ENCODE data around the gene LRRC46. TPM values are rescaled to one million over a fixed set of nuclear protein-coding genes. Genes with fewer than 3 reads are reported as not detected.

LRRC46 gene
- total and polyA plus RNA-seq, 9 of the 15 experiments (the other 6 are each of a cell fraction or from before 2014, with no cell fraction given), result 0.39 to 1.4 (median 0.53) TPM; not detected in 1

DNA sequence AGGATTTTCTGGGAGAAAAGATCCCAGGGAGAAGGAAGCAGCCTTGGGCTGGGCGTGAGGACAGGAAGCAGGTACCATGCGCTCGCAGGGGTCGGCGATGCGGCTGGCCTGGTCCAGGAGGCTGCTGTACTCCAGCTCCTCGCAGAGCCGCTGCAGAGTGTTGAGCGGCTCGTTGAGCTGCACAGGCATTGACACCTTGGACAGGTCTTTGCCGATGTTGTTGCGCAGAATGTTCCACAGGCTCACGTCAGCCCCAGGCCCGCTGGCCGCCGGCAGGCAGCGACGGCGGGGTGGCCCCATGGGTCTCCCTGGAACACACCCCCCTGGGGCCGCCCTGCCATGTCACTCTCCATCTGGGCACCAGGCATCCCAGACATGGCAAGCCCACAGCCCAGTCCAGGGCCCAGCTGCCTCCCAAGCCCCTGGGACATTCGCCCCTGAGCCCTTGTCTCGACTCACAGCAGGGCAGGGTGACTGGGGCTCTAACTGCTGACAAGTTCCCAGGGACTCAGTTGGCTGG lies 17.9 kb upstream of the LRRC46 start:
- in situ Hi-C loops (cut with MboI) (no loop called here), intact Hi-C loops (cut with micrococcal nuclease) (no loop called here)
- Histone ChIP-seq H3K9ac (ENCODE audit: insufficient read depth in 1 of 2, low read depth in 2 of 2, low read length in 2 of 2) (no peak overlapping the region), H3K9me3 (replicated peaks; ENCODE audit: control insufficient read depth, insufficient read depth, low read depth, low read length) (no peaks in the 10 kb centered on the region), H4K20me1 (replicated peaks; ENCODE audit: control insufficient read depth, insufficient read depth, low read length) (no peaks in the 10 kb centered on the region), H3K36me3 (ENCODE audit: control insufficient read depth, insufficient read depth, low read length) (peaks cover 49% of the 10 kb centered on the region; the same call in 2 of the 3 replicates), H3K4me2 (ENCODE audit: insufficient read depth, low read length) (no peak overlapping the region), H3K27me3 (ENCODE audit: control insufficient read depth in 2 of 2, insufficient read depth in 2 of 2, low read length in 2 of 2) (no peaks in the 10 kb centered on the region), H3K4me3 (no peak overlapping the region), H3K27ac (ENCODE audit: extremely low read depth, low read depth, low read length) (no peak overlapping the region), H3K4me1 (replicated peaks in 1 of 2; ENCODE audit: control insufficient read depth in 2 of 2, insufficient read depth in 2 of 2, low read length in 2 of 2) (peaks cover 22 to 35% of the 10 kb centered on the region in 2 experiments), H2AFZ (ENCODE audit: low read depth, low read length) (no peak overlapping the region), H3K79me2 (ENCODE audit: control insufficient read depth, insufficient read depth, low read length) (no peaks in the 10 kb centered on the region), H3K9me1 (ENCODE audit: control insufficient read depth, insufficient read depth, low read length) (peaks cover 6% of the 10 kb centered on the region)
- BruUV-seq (replicated peaks), result no TSS peak
- POLR2A ChIA-PET, result interaction anchor here (0.9 kb wide), 1 partner anchor 18 kb away, joined by 4 read pairs; the partner anchor contains the start of genes LRRC46 and MRPL10
- DNase-seq (ENCODE audit: extremely low read depth in 1 of 4, low spot score in 3 of 4), result no peak
- WGBS (ENCODE audit: insufficient coverage, low coverage, missing lambda C conversion rate), result 88% methylated on average over 14 of the region's 22 CpGs
- no peak for TF ChIP-seq NFE2 (IDR thresholded peaks at IDR 0.05; ENCODE audit: low read depth)
- no peak for TF ChIP-seq TEAD2 (tag; IDR thresholded peaks at IDR 0.05)
- TF ChIP-seq HDAC2 (IDR thresholded peaks at IDR 0.05), result no peak
- no peak for TF ChIP-seq NFRKB (IDR thresholded peaks at IDR 0.05; ENCODE audit: low read depth)
- no peak for TF ChIP-seq SMARCE1 (IDR thresholded peaks at IDR 0.05)
- no peak for FAIRE-seq
- ATAC-seq, result no peak
- CTCF ChIA-PET (ENCODE audit: low intra/inter-chr PET ratio), result no interaction called here

DNA sequence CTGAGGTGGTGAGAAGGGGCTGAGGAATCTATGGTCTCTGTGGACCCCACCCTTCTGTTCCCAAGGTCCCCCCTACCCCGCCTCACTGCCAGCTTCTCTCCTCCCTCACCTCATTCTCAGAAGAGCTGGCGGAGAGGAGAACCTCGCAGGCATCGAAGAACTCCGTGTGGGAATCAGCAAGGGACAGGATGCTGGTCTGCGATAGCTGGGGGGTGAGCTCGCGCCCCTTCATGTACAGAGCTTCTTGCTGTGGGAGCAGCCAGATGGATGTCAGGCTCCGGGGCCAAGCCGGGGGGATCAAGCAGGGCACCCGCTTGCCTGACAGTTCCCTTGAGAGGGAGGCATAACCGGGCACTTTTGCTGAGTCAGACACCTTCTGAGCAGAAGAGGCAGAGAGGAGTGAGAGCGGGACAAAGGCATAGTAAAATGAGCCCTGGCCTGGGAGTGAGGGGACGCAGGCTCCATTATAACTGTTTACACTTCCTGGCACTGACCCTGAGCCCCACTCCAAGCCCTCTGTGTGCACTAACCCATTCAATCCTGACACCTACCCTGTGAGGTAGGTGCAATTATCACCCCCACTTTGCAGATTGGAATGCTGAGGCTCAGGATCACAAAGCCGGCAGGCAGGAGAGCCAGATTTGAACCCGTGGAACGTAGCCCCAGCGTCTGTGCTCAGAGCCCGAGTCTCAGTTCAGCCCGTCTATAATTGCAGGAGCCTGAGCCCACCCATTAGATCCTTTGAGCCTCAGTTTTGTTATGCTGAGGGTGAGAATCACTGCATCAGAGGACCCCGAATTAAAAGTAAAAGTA lies 16.2 kb upstream of the LRRC46 start:
- no peak for FAIRE-seq
- POLR2A ChIA-PET, result interaction anchor here (0.7 to 1.0 kb wide), 2 partner anchors 86 to 574 kb away, joined by 4 read pairs; no protein-coding TSS in a partner anchor
- CTCF ChIA-PET (ENCODE audit: low intra/inter-chr PET ratio), result no interaction called here

More for the DNA sequence above, 16.2 kb upstream of the LRRC46 start:
- Histone ChIP-seq H3K4me1 (replicated peaks in 1 of 2; ENCODE audit: control insufficient read depth in 2 of 2, insufficient read depth in 2 of 2, low read length in 2 of 2) (peaks cover 16 to 29% of the 10 kb centered on the region in 2 experiments), H2AFZ (ENCODE audit: low read depth, low read length) (no peak overlapping the region), H3K9me1 (ENCODE audit: control insufficient read depth, insufficient read depth, low read length) (peaks cover 3% of the 10 kb centered on the region), H3K27me3 (ENCODE audit: control insufficient read depth in 2 of 2, insufficient read depth in 2 of 2, low read length in 2 of 2) (no peaks in the 10 kb centered on the region), H3K9ac (ENCODE audit: insufficient read depth in 1 of 2, low read depth in 2 of 2, low read length in 2 of 2) (peak overlapping the region in 1 of 2 experiments; percentile 32; a peak in 1 of 4 replicates), H3K36me3 (ENCODE audit: control insufficient read depth, insufficient read depth, low read length) (peaks cover 44% of the 10 kb centered on the region; the same call in 2 of the 3 replicates), H3K79me2 (ENCODE audit: control insufficient read depth, insufficient read depth, low read length) (no peaks in the 10 kb centered on the region), H3K4me2 (ENCODE audit: insufficient read depth, low read length) (no peak overlapping the region), H3K9me3 (replicated peaks; ENCODE audit: control insufficient read depth, insufficient read depth, low read depth, low read length) (no peaks in the 10 kb centered on the region), H3K4me3 (no peak overlapping the region), H4K20me1 (replicated peaks; ENCODE audit: control insufficient read depth, insufficient read depth, low read length) (no peaks in the 10 kb centered on the region), H3K27ac (ENCODE audit: extremely low read depth, low read depth, low read length) (no peak overlapping the region)
- no TSS peak for BruUV-seq (replicated peaks)
- intact Hi-C loops (cut with micrococcal nuclease) (no loop called here), in situ Hi-C loops (cut with MboI) (no loop called here)
- no peak for TF ChIP-seq SMARCE1 (IDR thresholded peaks at IDR 0.05)
- peak; percentile 25; the same call in 1 of the 2 replicates for TF ChIP-seq MAFG (tag; conservative IDR thresholded peaks at IDR 0.05)
- peak; percentile 36; the same call in 1 of the 2 replicates for TF ChIP-seq C11orf30 (IDR thresholded peaks at IDR 0.05; ENCODE audit: low read depth)
- no peak for TF ChIP-seq EHMT2 (IDR thresholded peaks at IDR 0.05)
- TF ChIP-seq, protein P1, sequence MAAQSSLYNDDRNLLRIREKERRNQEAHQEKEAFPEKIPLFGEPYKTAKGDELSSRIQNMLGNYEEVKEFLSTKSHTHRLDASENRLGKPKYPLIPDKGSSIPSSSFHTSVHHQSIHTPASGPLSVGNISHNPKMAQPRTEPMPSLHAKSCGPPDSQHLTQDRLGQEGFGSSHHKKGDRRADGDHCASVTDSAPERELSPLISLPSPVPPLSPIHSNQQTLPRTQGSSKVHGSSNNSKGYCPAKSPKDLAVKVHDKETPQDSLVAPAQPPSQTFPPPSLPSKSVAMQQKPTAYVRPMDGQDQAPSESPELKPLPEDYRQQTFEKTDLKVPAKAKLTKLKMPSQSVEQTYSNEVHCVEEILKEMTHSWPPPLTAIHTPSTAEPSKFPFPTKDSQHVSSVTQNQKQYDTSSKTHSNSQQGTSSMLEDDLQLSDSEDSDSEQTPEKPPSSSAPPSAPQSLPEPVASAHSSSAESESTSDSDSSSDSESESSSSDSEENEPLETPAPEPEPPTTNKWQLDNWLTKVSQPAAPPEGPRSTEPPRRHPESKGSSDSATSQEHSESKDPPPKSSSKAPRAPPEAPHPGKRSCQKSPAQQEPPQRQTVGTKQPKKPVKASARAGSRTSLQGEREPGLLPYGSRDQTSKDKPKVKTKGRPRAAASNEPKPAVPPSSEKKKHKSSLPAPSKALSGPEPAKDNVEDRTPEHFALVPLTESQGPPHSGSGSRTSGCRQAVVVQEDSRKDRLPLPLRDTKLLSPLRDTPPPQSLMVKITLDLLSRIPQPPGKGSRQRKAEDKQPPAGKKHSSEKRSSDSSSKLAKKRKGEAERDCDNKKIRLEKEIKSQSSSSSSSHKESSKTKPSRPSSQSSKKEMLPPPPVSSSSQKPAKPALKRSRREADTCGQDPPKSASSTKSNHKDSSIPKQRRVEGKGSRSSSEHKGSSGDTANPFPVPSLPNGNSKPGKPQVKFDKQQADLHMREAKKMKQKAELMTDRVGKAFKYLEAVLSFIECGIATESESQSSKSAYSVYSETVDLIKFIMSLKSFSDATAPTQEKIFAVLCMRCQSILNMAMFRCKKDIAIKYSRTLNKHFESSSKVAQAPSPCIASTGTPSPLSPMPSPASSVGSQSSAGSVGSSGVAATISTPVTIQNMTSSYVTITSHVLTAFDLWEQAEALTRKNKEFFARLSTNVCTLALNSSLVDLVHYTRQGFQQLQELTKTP (IDR thresholded peaks at IDR 0.05; ENCODE audit: low read depth in 1 of 2, partially characterized antibody in 2 of 2), result no peak
- TF ChIP-seq RHOXF2B (CRISPR knock-in tag; conservative IDR thresholded peaks at IDR 0.05), result no peak
- TF ChIP-seq ZNF316 (IDR thresholded peaks at IDR 0.05), result peak; percentile 73
- ATAC-seq (no peak), DNase-seq (ENCODE audit: extremely low read depth in 1 of 4, low spot score in 3 of 4) (no peak)
- WGBS (ENCODE audit: insufficient coverage, low coverage, missing lambda C conversion rate), result 79% methylated on average over 19 of the region's 21 CpGs
